ENCODE data around the gene SKAP2.

The SKAP2 gene, protein sequence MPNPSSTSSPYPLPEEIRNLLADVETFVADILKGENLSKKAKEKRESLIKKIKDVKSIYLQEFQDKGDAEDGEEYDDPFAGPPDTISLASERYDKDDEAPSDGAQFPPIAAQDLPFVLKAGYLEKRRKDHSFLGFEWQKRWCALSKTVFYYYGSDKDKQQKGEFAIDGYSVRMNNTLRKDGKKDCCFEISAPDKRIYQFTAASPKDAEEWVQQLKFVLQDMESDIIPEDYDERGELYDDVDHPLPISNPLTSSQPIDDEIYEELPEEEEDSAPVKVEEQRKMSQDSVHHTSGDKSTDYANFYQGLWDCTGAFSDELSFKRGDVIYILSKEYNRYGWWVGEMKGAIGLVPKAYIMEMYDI

GRCh38 chr7:26864309-26865093 is at the start of gene SKAP2:
SKAP2 (minus strand) TSS chr7:26864590; CDS start chr7:26864429, 161 bp downstream.
- peak; percentile 82 to 85 (median 84) for DNase-seq (ENCODE audit: low read depth in 2 of 3, low spot score in 1 of 3)

DNA sequence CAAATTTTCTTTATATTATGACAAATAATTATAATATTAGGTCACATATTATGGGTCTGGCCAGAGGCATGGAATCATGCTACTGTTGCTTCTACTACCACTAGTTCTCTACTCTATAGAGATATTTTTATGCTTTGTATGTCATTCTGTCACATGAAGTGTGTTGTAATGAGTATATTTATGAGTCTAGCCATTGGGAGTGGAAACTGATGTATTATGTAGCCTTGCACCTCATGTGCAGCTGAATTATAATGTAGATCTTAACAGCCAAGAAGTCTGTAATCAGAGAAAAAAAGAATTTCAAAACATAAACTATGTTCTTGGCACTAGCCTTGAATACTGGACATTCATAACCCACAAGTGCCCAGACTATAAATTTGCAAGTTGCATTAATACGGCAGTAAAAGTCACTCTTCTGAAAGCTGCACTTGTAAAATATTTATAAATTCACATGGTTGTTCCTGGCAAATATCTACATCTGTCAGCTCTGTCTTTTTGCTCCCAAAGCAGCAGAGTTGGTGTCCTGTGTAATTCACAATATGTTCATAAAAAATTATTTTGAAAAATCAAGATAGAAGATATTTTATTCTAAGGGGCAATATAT is 48.6 kb upstream of the SKAP2 start:
- DNase-seq (ENCODE audit: low read depth in 2 of 3, low spot score in 1 of 3), result no peak

GRCh38 chr7:26912338-26912737 is 47.9 kb upstream of the SKAP2 start:
- DNase-seq (ENCODE audit: low read depth in 2 of 3, low spot score in 1 of 3), result no peak

- DNase-seq (ENCODE audit: low read depth in 2 of 3, low spot score in 1 of 3), result no peak
Observed at GRCh38 chr7:26910221-26910620, 45.8 kb upstream of the SKAP2 start.

GRCh38 chr7:26900251-26900650 is 35.9 kb upstream of the SKAP2 start:
- DNase-seq (ENCODE audit: low read depth in 2 of 3, low spot score in 1 of 3), result no peak

- DNase-seq (ENCODE audit: low read depth in 2 of 3, low spot score in 1 of 3), result no peak
Observed at GRCh38 chr7:26899519-26899918, 35.1 kb upstream of the SKAP2 start.

DNA sequence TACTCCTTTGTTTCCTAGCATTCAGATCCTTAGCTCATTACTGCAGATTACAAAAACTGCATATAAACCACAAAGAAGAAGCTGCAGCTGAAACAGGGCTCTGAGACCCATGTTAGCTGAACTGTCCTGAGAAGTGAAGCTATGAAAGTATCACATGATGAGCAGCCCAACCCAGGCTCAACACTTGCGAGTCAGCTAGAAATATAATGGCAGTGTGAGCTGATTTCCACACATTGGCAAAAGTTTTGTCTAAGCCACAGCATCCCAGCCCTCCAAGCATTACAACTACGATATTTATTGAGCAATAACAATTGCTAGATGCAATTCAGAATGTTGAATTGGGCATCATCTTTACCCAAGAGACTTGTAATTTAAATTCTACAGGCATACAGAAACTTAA is 34.5 kb upstream of the SKAP2 start:
- DNase-seq (ENCODE audit: low read depth in 2 of 3, low spot score in 1 of 3), result no peak

- DNase-seq (ENCODE audit: low read depth in 2 of 3, low spot score in 1 of 3), result no peak
Observed at GRCh38 chr7:26897928-26898327, 33.5 kb upstream of the SKAP2 start.

DNA sequence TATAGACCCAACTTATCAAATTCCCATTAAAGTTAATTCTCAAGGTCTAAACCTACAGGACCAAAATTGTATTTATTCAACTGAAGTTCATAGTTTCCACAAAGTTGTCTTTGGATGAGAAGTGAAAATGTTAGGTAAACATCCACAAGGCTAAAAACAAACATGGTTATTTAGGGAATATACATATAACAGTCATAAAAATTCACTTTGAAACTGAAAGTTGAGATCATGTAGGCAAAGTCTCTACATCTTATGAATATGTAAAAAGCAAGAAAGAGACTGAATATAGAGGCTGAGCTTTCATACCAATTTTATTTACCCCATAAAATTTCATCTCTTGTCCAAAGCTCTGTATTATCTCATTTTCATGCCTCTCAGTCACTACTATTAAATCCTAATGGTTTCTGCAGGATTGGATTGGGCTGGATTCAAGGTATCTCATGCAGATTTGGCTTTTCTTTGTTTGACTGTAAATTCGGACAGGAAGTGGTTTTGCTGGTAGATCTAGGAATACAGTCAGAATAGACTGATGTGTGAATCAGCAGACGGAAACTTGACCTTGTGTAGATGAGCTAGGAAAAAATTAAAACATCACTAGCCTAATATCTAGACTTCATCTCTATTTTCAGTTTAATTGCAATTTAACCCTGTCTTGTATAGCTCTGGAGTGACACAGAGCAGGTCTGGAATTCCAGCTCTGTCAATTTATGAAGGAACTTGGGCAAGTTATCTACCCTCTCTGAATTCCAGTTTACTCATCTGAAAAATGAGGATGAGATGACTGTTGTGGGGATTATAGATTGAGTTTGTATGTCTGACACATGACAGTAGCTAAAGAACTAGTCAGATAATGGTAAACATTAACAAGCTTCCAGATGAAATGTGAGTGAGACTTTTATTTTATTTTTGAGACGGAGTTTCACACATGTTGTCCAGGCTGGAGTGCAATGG is 27.3 kb upstream of the SKAP2 start:
- no peak for DNase-seq (ENCODE audit: low read depth in 2 of 3, low spot score in 1 of 3)

GRCh38 chr7:26880852-26881251 is 16.5 kb upstream of the SKAP2 start:
- DNase-seq (ENCODE audit: low read depth in 2 of 3, low spot score in 1 of 3), result no peak

DNA sequence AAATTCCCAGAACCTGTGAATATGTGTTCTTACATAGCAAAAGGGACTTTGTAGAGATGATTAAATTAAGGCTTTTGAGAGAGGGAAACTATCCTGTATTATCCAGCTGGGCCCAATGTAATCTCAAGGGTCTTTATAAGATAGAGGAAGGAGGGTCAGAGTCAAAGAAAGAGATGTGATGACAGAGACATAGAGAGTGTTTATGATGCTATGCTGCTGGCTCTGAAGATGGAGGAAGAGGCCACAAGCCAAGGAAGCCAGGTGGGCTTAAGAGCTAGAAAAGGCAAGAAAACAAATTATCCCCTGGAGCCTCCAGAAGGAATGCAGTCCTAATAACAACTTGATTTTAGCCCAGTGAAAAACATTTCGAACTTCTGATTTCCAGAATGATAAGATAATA is 15.3 kb upstream of the SKAP2 start:
- no peak for DNase-seq (ENCODE audit: low read depth in 2 of 3, low spot score in 1 of 3)

GRCh38 chr7:26868841-26869495 is 4.6 kb upstream of the SKAP2 start:
- no peak for DNase-seq (ENCODE audit: low read depth in 2 of 3, low spot score in 1 of 3)

DNA sequence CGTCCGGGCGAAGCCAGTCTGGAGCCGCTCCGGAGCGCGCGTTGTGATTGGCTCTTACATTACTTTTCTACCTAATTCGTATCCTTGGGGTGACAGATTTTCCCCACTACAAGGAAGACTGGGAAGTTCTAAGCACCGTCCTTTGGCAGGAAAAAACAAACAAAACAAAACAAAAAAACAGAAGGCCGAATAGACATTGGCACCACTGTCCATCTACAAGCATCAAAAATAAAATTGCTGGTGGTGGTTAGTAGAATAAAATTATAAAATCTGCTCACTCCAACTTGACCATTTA is 651 bp upstream of the SKAP2 start:
- DNase-seq (ENCODE audit: low read depth in 2 of 3, low spot score in 1 of 3), result no peak

GRCh38 chr7:26863518-26864308 is 677 bp downstream of the SKAP2 start:
- no peak for DNase-seq (ENCODE audit: low read depth in 2 of 3, low spot score in 1 of 3)

DNA sequence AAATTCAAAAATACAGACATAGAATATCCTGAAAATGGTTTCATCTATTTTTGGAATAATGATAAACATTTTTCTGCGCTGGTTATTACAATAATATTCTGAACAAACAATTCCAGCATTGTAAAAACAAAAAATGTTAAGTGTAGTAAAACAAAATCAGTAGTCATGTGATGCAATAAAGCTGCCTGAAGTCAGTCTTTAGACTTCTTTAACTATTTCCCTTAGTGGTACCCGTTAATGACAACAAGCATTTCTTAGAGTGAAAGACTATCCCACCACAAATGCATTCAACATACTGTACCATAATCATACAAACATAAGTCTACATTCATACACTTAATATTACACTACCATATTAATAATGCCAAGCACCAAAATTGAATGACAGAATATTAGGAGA is 1.6 kb downstream of the SKAP2 start:
- no peak for DNase-seq (ENCODE audit: low read depth in 2 of 3, low spot score in 1 of 3)

DNA sequence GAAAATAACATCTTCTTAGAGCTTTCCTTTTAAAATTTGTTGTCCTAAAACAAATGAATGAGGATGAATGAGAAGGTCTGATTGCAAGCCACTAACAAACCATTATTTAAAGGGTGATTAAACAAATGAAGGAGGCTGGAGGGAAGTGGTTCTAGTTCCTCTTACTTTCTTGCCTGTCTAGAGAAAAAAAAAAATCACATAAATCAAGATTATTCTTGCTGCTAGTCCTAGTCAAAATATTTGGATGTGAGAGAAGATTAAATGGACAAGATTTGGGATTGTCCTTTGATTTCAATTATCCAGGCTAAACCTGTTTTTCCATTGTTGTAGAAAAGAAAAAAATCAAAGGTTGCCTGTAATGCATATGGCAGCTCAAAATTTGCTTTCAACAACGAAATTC is 3.3 kb downstream of the SKAP2 start:
- DNase-seq (ENCODE audit: low read depth in 2 of 3, low spot score in 1 of 3), result no peak

- no peak for DNase-seq (ENCODE audit: low read depth in 2 of 3, low spot score in 1 of 3)
Observed at GRCh38 chr7:26860361-26860760, 4.0 kb downstream of the SKAP2 start.

- no peak for DNase-seq (ENCODE audit: low read depth in 2 of 3, low spot score in 1 of 3)
Observed at GRCh38 chr7:26859720-26860119, 4.7 kb downstream of the SKAP2 start.

DNA sequence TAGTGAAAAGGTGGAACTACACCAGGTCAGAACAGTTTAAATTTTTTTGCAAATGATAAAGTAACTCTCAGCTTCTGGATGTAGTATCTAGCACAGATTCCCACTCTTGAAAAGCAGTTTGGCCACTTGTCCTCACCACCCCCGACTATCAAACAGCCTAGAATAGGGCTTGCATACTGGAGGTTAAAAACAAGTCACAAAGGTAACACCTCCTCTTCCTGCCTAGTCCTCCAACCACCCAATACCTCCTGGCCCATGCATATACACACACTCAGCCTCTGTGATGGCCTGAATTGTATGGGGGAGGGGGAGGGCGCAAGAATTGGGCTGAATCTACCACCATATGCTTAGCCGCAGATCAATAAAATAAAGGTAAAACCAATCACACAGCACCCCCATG is 5.7 kb downstream of the SKAP2 start:
- no peak for DNase-seq (ENCODE audit: low read depth in 2 of 3, low spot score in 1 of 3)

GRCh38 chr7:26858241-26858715 is 6.1 kb downstream of the SKAP2 start:
- DNase-seq (ENCODE audit: low read depth in 2 of 3, low spot score in 1 of 3), result no peak
